PC-9 (cell line): ENCODE measurements around the gene MMP25.

Source experiments
- EZH2 ChIP-seq: fragments of 200-600 bp; sonication (generic); IDR thresholded peaks from 2 replicates; pipeline ENCODE4 v1.8.0; 2017; ENCODE audit warnings: antibody characterized with exemption, low read depth
- TF ChIP-seq, protein P1 (sequence below): fragments of 200-600 bp; sonication (generic); conservative IDR thresholded peaks from 2 replicates; pipeline ENCODE4 v1.6.1; 2017; ENCODE audit warnings: mixed run types, antibody characterized with exemption, mild to moderate bottlenecking, moderate library complexity

DNA sequence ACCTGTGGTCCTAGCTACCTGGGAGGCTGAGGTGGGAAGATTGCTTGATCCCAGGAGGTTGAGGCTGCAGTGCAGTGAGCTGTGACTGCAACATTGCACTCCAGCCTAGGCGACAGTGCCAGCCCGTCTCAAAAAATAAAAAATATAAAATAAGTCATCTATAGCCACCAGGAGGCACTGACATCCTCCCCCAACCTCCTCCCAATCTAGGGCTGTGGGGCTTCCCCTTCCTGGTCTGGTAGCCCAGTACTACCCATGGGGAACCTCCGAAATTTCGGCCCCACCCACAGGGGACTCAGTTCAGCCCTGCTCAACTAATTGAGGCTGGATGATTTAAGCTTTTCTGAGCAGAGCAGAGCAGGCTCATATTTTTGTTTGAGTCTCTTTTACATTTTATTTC, 49.5 kb downstream of the MMP25 start:
- TF ChIP-seq, protein P1, sequence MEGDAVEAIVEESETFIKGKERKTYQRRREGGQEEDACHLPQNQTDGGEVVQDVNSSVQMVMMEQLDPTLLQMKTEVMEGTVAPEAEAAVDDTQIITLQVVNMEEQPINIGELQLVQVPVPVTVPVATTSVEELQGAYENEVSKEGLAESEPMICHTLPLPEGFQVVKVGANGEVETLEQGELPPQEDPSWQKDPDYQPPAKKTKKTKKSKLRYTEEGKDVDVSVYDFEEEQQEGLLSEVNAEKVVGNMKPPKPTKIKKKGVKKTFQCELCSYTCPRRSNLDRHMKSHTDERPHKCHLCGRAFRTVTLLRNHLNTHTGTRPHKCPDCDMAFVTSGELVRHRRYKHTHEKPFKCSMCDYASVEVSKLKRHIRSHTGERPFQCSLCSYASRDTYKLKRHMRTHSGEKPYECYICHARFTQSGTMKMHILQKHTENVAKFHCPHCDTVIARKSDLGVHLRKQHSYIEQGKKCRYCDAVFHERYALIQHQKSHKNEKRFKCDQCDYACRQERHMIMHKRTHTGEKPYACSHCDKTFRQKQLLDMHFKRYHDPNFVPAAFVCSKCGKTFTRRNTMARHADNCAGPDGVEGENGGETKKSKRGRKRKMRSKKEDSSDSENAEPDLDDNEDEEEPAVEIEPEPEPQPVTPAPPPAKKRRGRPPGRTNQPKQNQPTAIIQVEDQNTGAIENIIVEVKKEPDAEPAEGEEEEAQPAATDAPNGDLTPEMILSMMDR, result peak; percentile 37; the same call in 1 of the 2 replicates
- no peak for TF ChIP-seq EZH2
